Vagina (tissue), 2 donors: ENCODE measurements around the gene NCS1.

Experiments used
- CTCF ChIP-seq, 3 experiments: fragments of 450-650 bp in 2 of 3; fragments of 200-600 bp in 1 of 3; sonication (generic) in 1 of 3; IDR thresholded peaks; one replicate each; pipeline ENCODE4 v1.5.1; 2017 to 2019; ENCODE audit warnings: antibody characterized with exemption in 3 of 3, mild to moderate bottlenecking in 2 of 3, moderate library complexity in 2 of 3
- POLR2A ChIP-seq, 2 donors: fragments of 450-650 bp; IDR thresholded peaks; one replicate each; pipeline ENCODE4 v1.6.1; 2017; ENCODE audit warnings: antibody characterized with exemption in 2 of 2, mild to moderate bottlenecking in 2 of 2, moderate library complexity in 2 of 2
- POLR2AphosphoS5 ChIP-seq, 2 donors: sonication (generic); formaldehyde crosslinking; IDR thresholded peaks; one replicate each; pipeline ENCODE4 v1.9.0; 2017; ENCODE audit warnings: antibody characterized with exemption in 2 of 2, mild to moderate bottlenecking in 2 of 2, low read depth in 1 of 2; ENCODE audit not compliant: insufficient read depth in 1 of 2

GRCh38 chr9:130229759-130230158 is 57.6 kb downstream of the NCS1 start:
- no peak for TF ChIP-seq POLR2AphosphoS5 (IDR thresholded peaks at IDR 0.05; ENCODE audit: insufficient read depth in 1 of 2, low read depth in 1 of 2)
- TF ChIP-seq POLR2A (IDR thresholded peaks at IDR 0.05), result no peak
- no peak for TF ChIP-seq CTCF (IDR thresholded peaks at IDR 0.05)
